Thoracic aorta (tissue), 2 donors: ENCODE results near the gene DCANP1. TPM values are rescaled to one million over a fixed set of nuclear protein-coding genes. Genes with fewer than 3 reads are reported as not detected.

ENCODE experiments used
- ATAC-seq: fragments of 150-250 bp; one replicate; pipeline ENCODE4 v1.8.0; 2017; ENCODE audit warnings: low read depth; ENCODE audit not compliant: insufficient number of reproducible peaks, low FRiP score
- DNase-seq: peaks from one replicate; pipeline ENCODE4 v3.0.0-alpha.2; 2020; ENCODE audit warnings: low spot score
- H3K27ac ChIP-seq, 2 donors: fragments of 200-600 bp; sonication (generic); 1 replicate in 1 of 2; 2 replicates in 1 of 2; pipeline ENCODE4 v1.5.1; 2016; ENCODE audit warnings: mild to moderate bottlenecking in 2 of 2, moderate library complexity in 2 of 2
- H3K27me3 ChIP-seq: fragments of 200-600 bp; sonication (generic); replicated peaks from 2 replicates; pipeline ENCODE4 v1.6.0; 2016; ENCODE audit warnings: mild to moderate bottlenecking; ENCODE audit not compliant: insufficient read depth
- H3K36me3 ChIP-seq: fragments of 200-600 bp; sonication (generic); one replicate; pipeline ENCODE4 v1.5.1; 2016
- H3K4me1 ChIP-seq, 2 donors: fragments of 200-600 bp; sonication (generic); 1 replicate in 1 of 2; 2 replicates in 1 of 2; pipeline versions ENCODE4 v1.5.1 to v1.6.0; 2016; ENCODE audit warnings: low read depth in 2 of 2, mild to moderate bottlenecking in 1 of 2; ENCODE audit not compliant: control insufficient read depth in 1 of 2
- H3K4me3 ChIP-seq: fragments of 200-600 bp; sonication (generic); 2 replicates; pipeline ENCODE4 v1.5.1; 2016; ENCODE audit warnings: mild to moderate bottlenecking
- H3K9me3 ChIP-seq: fragments of 200-600 bp; sonication (generic); 2 replicates; pipeline ENCODE4 v1.5.1; 2016
- CTCF ChIP-seq: fragments of 200-600 bp; sonication (generic); IDR thresholded peaks from one replicate; pipeline ENCODE4 v1.5.1; 2019; ENCODE audit warnings: antibody characterized with exemption
- total RNA-seq, 2 donors: library from RNA; depleted of rRNA; stranded (reverse); fragments of >200 nt; gene quantifications; one replicate each; pipeline versions ENCODE4 v1.1.0 to v1.2.3, GENCODE V29; 2016

DCANP1 gene
- total RNA-seq, 2 donors from 2014 or later = not detected

GRCh38 chr5:135440916-135441315 lies 6.2 kb downstream of the DCANP1 start:
- ATAC-seq (no peak), DNase-seq (no peak)
- no peaks in the 10 kb centered on the region for H3K27me3 ChIP-seq
- no peaks in the 10 kb centered on the region for H3K36me3 ChIP-seq
- no peak overlapping the region for H3K27ac ChIP-seq
- H3K9me3 ChIP-seq = no peaks in the 10 kb centered on the region
- no peak overlapping the region for H3K4me3 ChIP-seq
- peaks cover 9 to 31% of the 10 kb centered on the region in 2 donors for H3K4me1 ChIP-seq
- TF ChIP-seq CTCF = no peak

- no peak for DNase-seq
- TF ChIP-seq CTCF = no peak
Observed at GRCh38 chr5:135439231-135440205, 7.6 kb downstream of the DCANP1 start.

GRCh38 chr5:135438636-135439221 lies 8.4 kb downstream of the DCANP1 start:
- H3K4me1 ChIP-seq = peaks cover 9 to 28% of the 10 kb centered on the region in 2 donors
- DNase-seq = no peak
- H3K27ac ChIP-seq = no peak overlapping the region
- no peaks in the 10 kb centered on the region for H3K9me3 ChIP-seq
- no peak for TF ChIP-seq CTCF
- peak; percentile 10 for ATAC-seq
- no peak overlapping the region for H3K4me3 ChIP-seq
- H3K27me3 ChIP-seq = no peaks in the 10 kb centered on the region
- no peaks in the 10 kb centered on the region for H3K36me3 ChIP-seq

More at GRCh38 chr5:135439231-135440205, 7.6 kb downstream of the DCANP1 start:
- Histone ChIP-seq H3K27ac (no peak overlapping the region), H3K4me3 (no peak overlapping the region), H3K36me3 (no peaks in the 10 kb centered on the region), H3K4me1 (peaks cover 9 to 31% of the 10 kb centered on the region in 2 donors), H3K9me3 (no peaks in the 10 kb centered on the region), H3K27me3 (no peaks in the 10 kb centered on the region)
- no peak for ATAC-seq

GRCh38 chr5:135437796-135438560 lies 9.2 kb downstream of the DCANP1 start:
- Histone ChIP-seq H3K27me3 (no peaks in the 10 kb centered on the region), H3K4me1 (peaks cover 9 to 21% of the 10 kb centered on the region in 2 donors), H3K9me3 (no peaks in the 10 kb centered on the region), H3K27ac (no peak overlapping the region), H3K36me3 (no peaks in the 10 kb centered on the region), H3K4me3 (no peak overlapping the region)
- TF ChIP-seq CTCF = no peak
- peak; percentile 84 for ATAC-seq
- DNase-seq = peak; percentile 52

- ATAC-seq (no peak), DNase-seq (no peak)
- TF ChIP-seq CTCF = no peak
- Histone ChIP-seq H3K27ac (no peak overlapping the region), H3K4me1 (peaks cover 9 to 20% of the 10 kb centered on the region in 2 donors), H3K27me3 (no peaks in the 10 kb centered on the region), H3K9me3 (no peaks in the 10 kb centered on the region), H3K36me3 (no peaks in the 10 kb centered on the region), H3K4me3 (no peak overlapping the region)
Observed at GRCh38 chr5:135437422-135437795, 9.7 kb downstream of the DCANP1 start.
